MCF 10A (cell line): ENCODE measurements around the gene GALNT9. TPM values are rescaled to one million over a fixed set of nuclear protein-coding genes. Genes with fewer than 3 reads are reported as not detected.

ENCODE experiments used
- BruUV-seq: library from RNA; stranded (reverse); fragments of 400-500 nt; replicated peaks from 2 replicates; lab custom pipeline; 2021; lab: Mats Ljungman, UMichigan
- CTCF ChIA-PET: fragments of 300-600 bp; sonication (Branson Sonifier 250); formaldehyde crosslinking; extraction: SDS; loops from one replicate; lab custom pipeline; 2021; ENCODE audit warnings: antibody characterized with exemption, inconsistent platforms; lab: Yijun Ruan, JAX
- POLR2A ChIA-PET: fragments of 300-600, 350-650 bp; sonication (Branson Sonifier 250); formaldehyde crosslinking; extraction: SDS; loops from one replicate; lab custom pipeline; 2020; ENCODE audit warnings: antibody characterized with exemption, inconsistent platforms; lab: Yijun Ruan, JAX
- DNase-seq: peaks from one replicate; pipeline ENCODE4 v3.0.0-alpha.2; 2018; ENCODE audit not compliant: unreplicated experiment
- H3K27ac Mint-ChIP-seq: one replicate; pipeline ENCODE4 v1.8.0; 2022; ENCODE audit warnings: mild to moderate bottlenecking, low read depth, mixed read lengths; ENCODE audit not compliant: unreplicated experiment
- H3K27me3 Mint-ChIP-seq: one replicate; pipeline ENCODE4 v1.8.0; 2022; ENCODE audit warnings: mixed read lengths; ENCODE audit not compliant: insufficient read depth, unreplicated experiment
- H3K36me3 Mint-ChIP-seq: one replicate; pipeline ENCODE4 v1.8.0; 2022; ENCODE audit warnings: mild to moderate bottlenecking, moderate library complexity, mixed read lengths; ENCODE audit not compliant: insufficient read depth, unreplicated experiment
- H3K4me1 Mint-ChIP-seq: one replicate; pipeline ENCODE4 v1.8.0; 2022; ENCODE audit warnings: mixed read lengths; ENCODE audit not compliant: insufficient read depth, unreplicated experiment
- H3K4me3 Mint-ChIP-seq: one replicate; pipeline ENCODE4 v1.8.0; 2022; ENCODE audit warnings: mild to moderate bottlenecking, moderate library complexity, mixed read lengths; ENCODE audit not compliant: unreplicated experiment
- H3K9me3 Mint-ChIP-seq: one replicate; pipeline ENCODE4 v1.8.0; 2022; ENCODE audit warnings: mixed read lengths; ENCODE audit not compliant: unreplicated experiment
- CTCF ChIP-seq: fragments of 200-600 bp; IDR thresholded peaks from one replicate; pipeline ENCODE4 v1.8.0; 2022; ENCODE audit warnings: antibody characterized with exemption, mild to moderate bottlenecking; ENCODE audit not compliant: unreplicated experiment
- intact Hi-C: fragments of 100-400 bp; cut with micrococcal nuclease; formaldehyde crosslinking; loops from 2 replicates; pipeline ENCODE4 v1.14.1; 2022
- total RNA-seq: library from RNA; stranded (reverse); gene quantifications from 2 replicates; pipeline ENCODE4 v1.2.3, GENCODE V29; 2022

Gene GALNT9
- total RNA-seq, 1 experiment from 2014 or later = 4.4 TPM

- peak; percentile 30 for DNase-seq
- BruUV-seq = no TSS peak
- no peak for TF ChIP-seq CTCF
- H3K27ac Mint-ChIP-seq = peak overlapping the region; percentile 92
- ChIA-PET CTCF (no interaction called here), POLR2A (interaction anchor here (0.7 to 2.7 kb wide), 3 partner anchors 42 to 454 kb away, joined by 3 to 20 read pairs (median 3); no protein-coding TSS in a partner anchor)
- H3K4me3 Mint-ChIP-seq = no peak overlapping the region
- no peaks in the 10 kb centered on the region for H3K36me3 Mint-ChIP-seq
- H3K9me3 Mint-ChIP-seq = no peaks in the 10 kb centered on the region
- H3K4me1 Mint-ChIP-seq = peaks cover 9% of the 10 kb centered on the region
- H3K27me3 Mint-ChIP-seq = peaks cover 34% of the 10 kb centered on the region
- intact Hi-C loops = loop anchor here (1.0 kb wide), 1 partner anchor 39 kb away; no protein-coding TSS in a partner anchor
These were observed 2.7 kb downstream of the GALNT9 start for GRCh38 chr12:132326646-132327045.

GRCh38 chr12:132325733-132326130 lies 3.7 kb downstream of the GALNT9 start:
- no TSS peak for BruUV-seq
- Mint-ChIP-seq H3K4me3 (no peak overlapping the region), H3K27ac (no peak overlapping the region), H3K27me3 (peaks cover 30% of the 10 kb centered on the region), H3K9me3 (no peaks in the 10 kb centered on the region), H3K36me3 (no peaks in the 10 kb centered on the region), H3K4me1 (peaks cover 9% of the 10 kb centered on the region)
- ChIA-PET POLR2A (interaction anchor here (2.7 kb wide), 1 partner anchor 41 kb away, joined by 20 read pairs; no protein-coding TSS in a partner anchor), CTCF (no interaction called here)
- no peak for DNase-seq
- no peak for TF ChIP-seq CTCF
- intact Hi-C loops = no loop called here

GRCh38 chr12:132324841-132325732 lies 4.3 kb downstream of the GALNT9 start:
- Mint-ChIP-seq H3K27ac (no peak overlapping the region), H3K4me3 (no peak overlapping the region), H3K4me1 (peaks cover 9% of the 10 kb centered on the region), H3K27me3 (peaks cover 24% of the 10 kb centered on the region), H3K36me3 (no peaks in the 10 kb centered on the region), H3K9me3 (no peaks in the 10 kb centered on the region)
- no peak for TF ChIP-seq CTCF
- ChIA-PET CTCF (interaction anchor here (0.6 kb wide), 1 partner anchor 14 kb away, joined by 3 read pairs; no protein-coding TSS in a partner anchor), POLR2A (no interaction called here)
- DNase-seq = no peak
- BruUV-seq = no TSS peak
- intact Hi-C loops = no loop called here

- CTCF ChIA-PET = no interaction called here
- no peak overlapping the region for H3K27ac Mint-ChIP-seq
- no TSS peak for BruUV-seq
- no peaks in the 10 kb centered on the region for H3K36me3 Mint-ChIP-seq
- H3K9me3 Mint-ChIP-seq = no peaks in the 10 kb centered on the region
- intact Hi-C loops = no loop called here
- no peak overlapping the region for H3K4me3 Mint-ChIP-seq
- no peak for DNase-seq
- H3K4me1 Mint-ChIP-seq = peaks cover 9% of the 10 kb centered on the region
- peaks cover 23% of the 10 kb centered on the region for H3K27me3 Mint-ChIP-seq
- TF ChIP-seq CTCF = no peak
- POLR2A ChIA-PET = no interaction called here
These were observed 5.2 kb downstream of the GALNT9 start for GRCh38 chr12:132324173-132324572.
